Epithelial cell of prostate (primary cell): ENCODE data around the gene SPDYE1.

ENCODE experiments used
- DNase-seq: peaks from one replicate; pipeline ENCODE4 v3.0.0-alpha.2; 2011; ENCODE audit warnings: low read depth, low spot score
- H3K27ac ChIP-seq: fragments of 450-650 bp; 2 replicates; pipeline ENCODE4 v1.5.1; 2017; ENCODE audit warnings: mild to moderate bottlenecking

The SPDYE1 gene

GRCh38 chr7:44058759-44059218 is 61.1 kb downstream of the SPDYE1 start:
- no peak for DNase-seq
- peak overlapping the region; percentile 13 for H3K27ac ChIP-seq

GRCh38 chr7:44059219-44060090 is 61.8 kb downstream of the SPDYE1 start:
- H3K27ac ChIP-seq: no peak overlapping the region
- no peak for DNase-seq
